Measurements from ENCODE around the gene TMEM154.

The TMEM154 gene

GRCh38 chr4:152693871-152694270 lies 14.1 kb upstream of the TMEM154 start:
- no peak for DNase-seq

- DNase-seq = no peak
Measured at GRCh38 chr4:152691761-152692160, 12.0 kb upstream of the TMEM154 start.

GRCh38 chr4:152690706-152691651 lies 11.2 kb upstream of the TMEM154 start:
- no peak for DNase-seq

GRCh38 chr4:152689615-152690501 lies 10.1 kb upstream of the TMEM154 start:
- no peak for DNase-seq

- DNase-seq = no peak
Measured at GRCh38 chr4:152687974-152688599, 8.3 kb upstream of the TMEM154 start.

- DNase-seq = no peak
Measured at GRCh38 chr4:152686452-152687013, 6.7 kb upstream of the TMEM154 start.

- DNase-seq = no peak
Measured at GRCh38 chr4:152684587-152684986, 4.8 kb upstream of the TMEM154 start.

- no peak for DNase-seq
Measured at GRCh38 chr4:152684007-152684406, 4.2 kb upstream of the TMEM154 start.

- no peak for DNase-seq
Measured at GRCh38 chr4:152682143-152682941, 2.5 kb upstream of the TMEM154 start.

GRCh38 chr4:152680988-152681603 lies 1.3 kb upstream of the TMEM154 start:
- DNase-seq = no peak

GRCh38 chr4:152678841-152679240 lies 956 bp downstream of the TMEM154 start:
- no peak for DNase-seq

- DNase-seq = no peak
Measured at GRCh38 chr4:152677117-152677516, 2.7 kb downstream of the TMEM154 start.

GRCh38 chr4:152676052-152676854 lies 3.5 kb downstream of the TMEM154 start:
- no peak for DNase-seq

- no peak for DNase-seq
Measured at GRCh38 chr4:152674359-152674758, 5.4 kb downstream of the TMEM154 start.

GRCh38 chr4:152673489-152673888 lies 6.3 kb downstream of the TMEM154 start:
- no peak for DNase-seq

- no peak for DNase-seq
Measured at GRCh38 chr4:152672206-152673092, 7.3 kb downstream of the TMEM154 start.

- no peak for DNase-seq
Measured at GRCh38 chr4:152668338-152668964, 11.3 kb downstream of the TMEM154 start.

GRCh38 chr4:152667781-152668180 lies 12.0 kb downstream of the TMEM154 start:
- DNase-seq = no peak

- no peak for DNase-seq
Measured at GRCh38 chr4:152666946-152667345, 12.9 kb downstream of the TMEM154 start.

All from activated CD8-positive, alpha-beta memory T cell treated with anti-CD3 and anti-CD28 coated beads, Interleukin-2, amount 50 U/mL, for 48 hours (primary cell).